ENCODE measurements around the gene HMMR. TPM values are rescaled to one million over a fixed set of nuclear protein-coding genes. Genes with fewer than 3 reads are reported as not detected.
"Not testable (repeated sequence)": the region's sequence is repeated elsewhere in the genome, so short reads cannot be mapped to it uniquely, and the experiment has no call there.

The HMMR gene
- polyA plus RNA-seq, 1 donor from 2014 or later, result 3.5 TPM

GRCh38 chr5:163426128-163426527, 34.3 kb upstream of the HMMR start:
- not testable (repeated sequence) for H3K9ac ChIP-seq (ENCODE audit: low read length); H3F3A ChIP-seq (ENCODE audit: insufficient read depth, low read length, poor library complexity, severe bottlenecking); H3K27ac ChIP-seq (ENCODE audit: low read length); H3K27me3 ChIP-seq (ENCODE audit: insufficient read depth, low read depth, low read length); H3K9me2 ChIP-seq (ENCODE audit: insufficient read depth, low read length); H3K4me2 ChIP-seq (ENCODE audit: low read length); H4K20me1 ChIP-seq (ENCODE audit: insufficient read depth); H3K79me2 ChIP-seq (replicated peaks; ENCODE audit: insufficient read depth, low read length); H3K4me3 ChIP-seq (ENCODE audit: low read length); H2AFZ ChIP-seq (ENCODE audit: low read depth, low read length); H3K9me3 ChIP-seq (ENCODE audit: low read length); H3K36me3 ChIP-seq (ENCODE audit: insufficient read depth, low read length)

- no peak overlapping the region for H3K4me2 ChIP-seq (ENCODE audit: low read length)
- H3K9me3 ChIP-seq (ENCODE audit: low read length), result no peaks in the 10 kb centered on the region
- H3F3A ChIP-seq (ENCODE audit: insufficient read depth, low read length, poor library complexity, severe bottlenecking), result no peaks in the 10 kb centered on the region
- TF ChIP-seq TAF1 (IDR thresholded peaks at IDR 0.05; ENCODE audit: low read depth) (no peak), EP300 (conservative IDR thresholded peaks at IDR 0.05; ENCODE audit: poor library complexity, severe bottlenecking) (no peak), POLR2AphosphoS5 (IDR thresholded peaks at IDR 0.05) (no peak), EZH2 (IDR thresholded peaks at IDR 0.05; ENCODE audit: borderline replicate concordance, insufficient read depth, low read length, poor library complexity, severe bottlenecking) (no peak), RAD21 (conservative IDR thresholded peaks at IDR 0.05) (no peak), CTCF (IDR thresholded peaks at IDR 0.05; ENCODE audit: poor library complexity, severe bottlenecking) (no peak), SMC3 (conservative IDR thresholded peaks at IDR 0.05; ENCODE audit: poor library complexity) (no peak), REST (IDR thresholded peaks at IDR 0.05; ENCODE audit: borderline replicate concordance) (no peak), MXI1 (conservative IDR thresholded peaks at IDR 0.05; ENCODE audit: poor library complexity, severe bottlenecking) (no peak)
- H2AFZ ChIP-seq (ENCODE audit: low read depth, low read length), result no peak overlapping the region
- H3K4me3 ChIP-seq (ENCODE audit: low read length), result no peak overlapping the region
- H4K20me1 ChIP-seq (ENCODE audit: insufficient read depth), result no peaks in the 10 kb centered on the region
- no peak overlapping the region for H3K9ac ChIP-seq (ENCODE audit: low read length)
- no peaks in the 10 kb centered on the region for H3K36me3 ChIP-seq (ENCODE audit: insufficient read depth, low read length)
- H3K9me2 ChIP-seq (ENCODE audit: insufficient read depth, low read length), result no peaks in the 10 kb centered on the region
- H3K79me2 ChIP-seq (replicated peaks; ENCODE audit: insufficient read depth, low read length), result peaks cover 2% of the 10 kb centered on the region
- no peak overlapping the region for H3K27ac ChIP-seq (ENCODE audit: low read length)
- no peaks in the 10 kb centered on the region for H3K27me3 ChIP-seq (ENCODE audit: insufficient read depth, low read depth, low read length)
These were observed 27.9 kb upstream of the HMMR start for GRCh38 chr5:163432544-163432943.

- TF ChIP-seq CTCF (IDR thresholded peaks at IDR 0.05; ENCODE audit: poor library complexity, severe bottlenecking) (no peak), TAF1 (IDR thresholded peaks at IDR 0.05; ENCODE audit: low read depth) (no peak), EZH2 (IDR thresholded peaks at IDR 0.05; ENCODE audit: borderline replicate concordance, insufficient read depth, low read length, poor library complexity, severe bottlenecking) (no peak), POLR2AphosphoS5 (IDR thresholded peaks at IDR 0.05) (no peak), EP300 (conservative IDR thresholded peaks at IDR 0.05; ENCODE audit: poor library complexity, severe bottlenecking) (no peak), MXI1 (conservative IDR thresholded peaks at IDR 0.05; ENCODE audit: poor library complexity, severe bottlenecking) (no peak), RAD21 (conservative IDR thresholded peaks at IDR 0.05) (no peak), SMC3 (conservative IDR thresholded peaks at IDR 0.05; ENCODE audit: poor library complexity) (no peak), REST (IDR thresholded peaks at IDR 0.05; ENCODE audit: borderline replicate concordance) (no peak)
- H3K9ac ChIP-seq (ENCODE audit: low read length), result no peak overlapping the region
These were observed 27.2 kb upstream of the HMMR start for GRCh38 chr5:163433271-163433670.

More at GRCh38 chr5:163433271-163433670, 27.2 kb upstream of the HMMR start:
- Histone ChIP-seq H3K4me3 (ENCODE audit: low read length) (no peak overlapping the region), H3K27ac (ENCODE audit: low read length) (no peak overlapping the region), H3K36me3 (ENCODE audit: insufficient read depth, low read length) (no peaks in the 10 kb centered on the region), H3K4me2 (ENCODE audit: low read length) (no peak overlapping the region), H3K27me3 (ENCODE audit: insufficient read depth, low read depth, low read length) (no peaks in the 10 kb centered on the region), H3K9me3 (ENCODE audit: low read length) (no peaks in the 10 kb centered on the region), H3F3A (ENCODE audit: insufficient read depth, low read length, poor library complexity, severe bottlenecking) (no peaks in the 10 kb centered on the region), H4K20me1 (ENCODE audit: insufficient read depth) (no peaks in the 10 kb centered on the region), H2AFZ (ENCODE audit: low read depth, low read length) (no peak overlapping the region), H3K79me2 (replicated peaks; ENCODE audit: insufficient read depth, low read length) (peaks cover 9% of the 10 kb centered on the region), H3K9me2 (ENCODE audit: insufficient read depth, low read length) (no peaks in the 10 kb centered on the region)
